PFSK-1 (cell line): Measurements from ENCODE around the gene AP3S1.

Experiments
- POLR2AphosphoS5 ChIP-seq: IDR thresholded peaks from 2 replicates; pipeline ENCODE4 v1.6.1; 2012; ENCODE audit warnings: low read depth, mild to moderate bottlenecking, control low read depth, low read length, moderate library complexity
- SIN3A ChIP-seq: IDR thresholded peaks from 2 replicates; pipeline ENCODE4 v1.6.1; 2012; ENCODE audit warnings: mild to moderate bottlenecking, low read length, moderate library complexity, borderline replicate concordance; ENCODE audit not compliant: insufficient read depth
- TAF1 ChIP-seq: IDR thresholded peaks from 2 replicates; pipeline ENCODE4 v1.6.1; 2012; ENCODE audit warnings: low read length, control low read depth, borderline replicate concordance; ENCODE audit not compliant: insufficient read depth
- TF ChIP-seq, protein P1 (sequence below), 2 experiments: IDR thresholded peaks; 2 replicates each; pipeline versions ENCODE4 v1.6.1 to v1.8.0; 2011 to 2012; ENCODE audit warnings: low read depth in 2 of 2, low read length in 2 of 2, control low read depth in 1 of 2, inconsistent platforms in 1 of 2, mild to moderate bottlenecking in 1 of 2, moderate library complexity in 1 of 2; ENCODE audit not compliant: insufficient read depth in 1 of 2

- TF ChIP-seq, protein P1, sequence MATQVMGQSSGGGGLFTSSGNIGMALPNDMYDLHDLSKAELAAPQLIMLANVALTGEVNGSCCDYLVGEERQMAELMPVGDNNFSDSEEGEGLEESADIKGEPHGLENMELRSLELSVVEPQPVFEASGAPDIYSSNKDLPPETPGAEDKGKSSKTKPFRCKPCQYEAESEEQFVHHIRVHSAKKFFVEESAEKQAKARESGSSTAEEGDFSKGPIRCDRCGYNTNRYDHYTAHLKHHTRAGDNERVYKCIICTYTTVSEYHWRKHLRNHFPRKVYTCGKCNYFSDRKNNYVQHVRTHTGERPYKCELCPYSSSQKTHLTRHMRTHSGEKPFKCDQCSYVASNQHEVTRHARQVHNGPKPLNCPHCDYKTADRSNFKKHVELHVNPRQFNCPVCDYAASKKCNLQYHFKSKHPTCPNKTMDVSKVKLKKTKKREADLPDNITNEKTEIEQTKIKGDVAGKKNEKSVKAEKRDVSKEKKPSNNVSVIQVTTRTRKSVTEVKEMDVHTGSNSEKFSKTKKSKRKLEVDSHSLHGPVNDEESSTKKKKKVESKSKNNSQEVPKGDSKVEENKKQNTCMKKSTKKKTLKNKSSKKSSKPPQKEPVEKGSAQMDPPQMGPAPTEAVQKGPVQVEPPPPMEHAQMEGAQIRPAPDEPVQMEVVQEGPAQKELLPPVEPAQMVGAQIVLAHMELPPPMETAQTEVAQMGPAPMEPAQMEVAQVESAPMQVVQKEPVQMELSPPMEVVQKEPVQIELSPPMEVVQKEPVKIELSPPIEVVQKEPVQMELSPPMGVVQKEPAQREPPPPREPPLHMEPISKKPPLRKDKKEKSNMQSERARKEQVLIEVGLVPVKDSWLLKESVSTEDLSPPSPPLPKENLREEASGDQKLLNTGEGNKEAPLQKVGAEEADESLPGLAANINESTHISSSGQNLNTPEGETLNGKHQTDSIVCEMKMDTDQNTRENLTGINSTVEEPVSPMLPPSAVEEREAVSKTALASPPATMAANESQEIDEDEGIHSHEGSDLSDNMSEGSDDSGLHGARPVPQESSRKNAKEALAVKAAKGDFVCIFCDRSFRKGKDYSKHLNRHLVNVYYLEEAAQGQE (IDR thresholded peaks at IDR 0.05; ENCODE audit: insufficient read depth in 1 of 2, low read depth in 2 of 2, low read length in 2 of 2) = no peak
- no peak for TF ChIP-seq SIN3A
- no peak for TF ChIP-seq POLR2AphosphoS5
- no peak for TF ChIP-seq TAF1
Observed at GRCh38 chr5:115956957-115957356, 115.2 kb downstream of the AP3S1 start.
